Activated T-cell treated with anti-CD3 and anti-CD28 coated beads, Interleukin-2, amount 50 U/mL, for 4 hours (primary cell): ENCODE data around the gene QARS1. TPM values are rescaled to one million over a fixed set of nuclear protein-coding genes. Genes with fewer than 3 reads are reported as not detected.

Experiments used
- total RNA-seq, 3 donors: library from RNA; stranded (reverse); gene quantifications; one replicate each; pipeline ENCODE4 v1.2.1, GENCODE V29; 2021

The QARS1 gene
- total RNA-seq, 3 donors from 2014 or later, result 216 to 228 (median 228) TPM

Other genes with a start within 250 kb of the QARS1 start
- gene SLC25A20, start 205.9 kb downstream of the QARS1 start, total RNA-seq, result 10 to 100 TPM; 13.9 to 19.0 (median 17.5) TPM
- 100 to 1,000 TPM; 144 to 161 (median 146) TPM for gene ARIH2, start 185.9 kb downstream of the QARS1 start, total RNA-seq
- 10 to 100 TPM; 25.7 to 28.2 (median 26.3) TPM for gene P4HTM, start 114.5 kb downstream of the QARS1 start, total RNA-seq
- 100 to 1,000 TPM; 147 to 163 (median 155) TPM for gene WDR6, start 97.4 kb downstream of the QARS1 start, total RNA-seq
- gene DALRD3, start 86.2 kb downstream of the QARS1 start, total RNA-seq, result 10 to 100 TPM; 23.9 to 32.3 (median 25.4) TPM
- gene NDUFAF3, start 82.6 kb downstream of the QARS1 start, total RNA-seq, result 100 to 1,000 TPM; 138 to 155 (median 147) TPM
- gene IMPDH2, start 75.4 kb downstream of the QARS1 start, total RNA-seq, result 100 to 1,000 TPM; 664 to 769 (median 721) TPM
- 100 to 1,000 TPM; 109 to 131 (median 114) TPM for gene QRICH1, start 10.7 kb downstream of the QARS1 start, total RNA-seq
- 10 to 100 TPM; 68.2 to 75.9 (median 75.1) TPM for gene USP19, start 16.1 kb upstream of the QARS1 start, total RNA-seq
- gene LAMB2, start 28.3 kb upstream of the QARS1 start, total RNA-seq, result 1 to 10 TPM; 1.6 to 2.4 (median 2.0) TPM
- gene CCDC71, start 61.6 kb upstream of the QARS1 start, total RNA-seq, result 10 to 100 TPM; 24.8 to 29.2 (median 27.0) TPM
- gene KLHDC8B, start 66.8 kb upstream of the QARS1 start, total RNA-seq, result 1 to 10 TPM; 2.6 to 3.6 (median 3.5) TPM
- 1 to 10 TPM; 4.7 to 5.5 (median 5.2) TPM for gene C3orf62, start 172.5 kb upstream of the QARS1 start, total RNA-seq
- 10 to 100 TPM; 60.1 to 71.3 (median 61.6) TPM for gene USP4, start 235.3 kb upstream of the QARS1 start, total RNA-seq